Gastrocnemius medialis (tissue), 4 donors: ENCODE data around the gene GNB1.

Experiments
- POLR2A ChIP-seq, 2 donors: fragments of 450-650 bp; IDR thresholded peaks; one replicate each; pipeline ENCODE4 v1.6.1; 2017; ENCODE audit warnings: antibody characterized with exemption in 2 of 2, mild to moderate bottlenecking in 2 of 2, moderate library complexity in 2 of 2
- TF ChIP-seq, protein P1 (sequence below), 5 experiments: fragments of 450-650 bp in 3 of 5; fragments of 200-600 bp in 2 of 5; sonication (generic) in 2 of 5; IDR thresholded peaks in 4 of 5; conservative IDR thresholded peaks in 1 of 5; 1 replicate in 4 of 5; 2 replicates in 1 of 5; pipeline ENCODE4 v1.5.1; 2016 to 2019; ENCODE audit warnings: antibody characterized with exemption in 5 of 5, mild to moderate bottlenecking in 3 of 5, moderate library complexity in 3 of 5

DNA sequence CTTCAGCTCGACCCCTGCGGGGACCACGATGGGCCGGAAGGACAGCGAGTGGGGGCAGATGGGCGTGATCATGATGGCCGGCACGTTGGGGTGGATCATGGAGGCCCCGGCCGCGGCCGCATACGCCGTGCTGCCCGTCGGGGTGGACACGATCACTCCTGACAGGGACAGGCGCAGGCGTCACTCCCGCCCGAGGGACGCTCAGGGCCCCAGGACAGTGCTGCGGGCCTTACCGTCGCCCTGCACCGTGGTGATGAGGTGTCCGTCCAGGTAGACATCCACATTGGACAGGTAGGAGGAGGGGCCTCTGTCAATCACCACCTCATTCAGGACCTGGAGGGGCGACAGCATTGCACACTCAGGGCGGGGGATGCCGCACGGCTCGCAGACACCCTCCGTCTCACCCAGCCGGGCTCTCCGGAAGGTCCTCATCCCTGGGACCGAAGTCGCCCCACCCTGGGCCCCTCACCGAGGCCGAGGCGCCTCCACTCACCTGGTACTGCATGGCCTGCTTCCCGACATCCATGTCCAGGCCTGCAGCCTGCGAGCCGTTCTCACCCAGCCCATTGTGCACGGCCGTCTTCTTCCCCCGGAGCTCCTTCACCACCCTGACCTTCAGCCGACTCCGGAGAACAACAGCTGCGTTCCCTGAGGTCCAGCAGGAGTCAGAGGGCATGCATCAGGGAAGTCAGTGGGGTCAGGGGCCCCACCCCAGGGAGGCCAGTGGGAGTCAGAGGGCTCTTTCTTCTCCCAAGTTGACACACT is 136.7 kb downstream of the GNB1 start:
- TF ChIP-seq, protein P1, sequence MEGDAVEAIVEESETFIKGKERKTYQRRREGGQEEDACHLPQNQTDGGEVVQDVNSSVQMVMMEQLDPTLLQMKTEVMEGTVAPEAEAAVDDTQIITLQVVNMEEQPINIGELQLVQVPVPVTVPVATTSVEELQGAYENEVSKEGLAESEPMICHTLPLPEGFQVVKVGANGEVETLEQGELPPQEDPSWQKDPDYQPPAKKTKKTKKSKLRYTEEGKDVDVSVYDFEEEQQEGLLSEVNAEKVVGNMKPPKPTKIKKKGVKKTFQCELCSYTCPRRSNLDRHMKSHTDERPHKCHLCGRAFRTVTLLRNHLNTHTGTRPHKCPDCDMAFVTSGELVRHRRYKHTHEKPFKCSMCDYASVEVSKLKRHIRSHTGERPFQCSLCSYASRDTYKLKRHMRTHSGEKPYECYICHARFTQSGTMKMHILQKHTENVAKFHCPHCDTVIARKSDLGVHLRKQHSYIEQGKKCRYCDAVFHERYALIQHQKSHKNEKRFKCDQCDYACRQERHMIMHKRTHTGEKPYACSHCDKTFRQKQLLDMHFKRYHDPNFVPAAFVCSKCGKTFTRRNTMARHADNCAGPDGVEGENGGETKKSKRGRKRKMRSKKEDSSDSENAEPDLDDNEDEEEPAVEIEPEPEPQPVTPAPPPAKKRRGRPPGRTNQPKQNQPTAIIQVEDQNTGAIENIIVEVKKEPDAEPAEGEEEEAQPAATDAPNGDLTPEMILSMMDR (IDR thresholded peaks at IDR 0.05 in 4 of 5, conservative IDR thresholded peaks at IDR 0.05 in 1 of 5) = no peak
- TF ChIP-seq POLR2A (IDR thresholded peaks at IDR 0.05) = no peak
